Measurements from ENCODE around the gene NOL4L. TPM values are rescaled to one million over a fixed set of nuclear protein-coding genes. Genes with fewer than 3 reads are reported as not detected.

The NOL4L gene
- total RNA-seq, 1 experiment from 2014 or later: 40.9 TPM

DNA sequence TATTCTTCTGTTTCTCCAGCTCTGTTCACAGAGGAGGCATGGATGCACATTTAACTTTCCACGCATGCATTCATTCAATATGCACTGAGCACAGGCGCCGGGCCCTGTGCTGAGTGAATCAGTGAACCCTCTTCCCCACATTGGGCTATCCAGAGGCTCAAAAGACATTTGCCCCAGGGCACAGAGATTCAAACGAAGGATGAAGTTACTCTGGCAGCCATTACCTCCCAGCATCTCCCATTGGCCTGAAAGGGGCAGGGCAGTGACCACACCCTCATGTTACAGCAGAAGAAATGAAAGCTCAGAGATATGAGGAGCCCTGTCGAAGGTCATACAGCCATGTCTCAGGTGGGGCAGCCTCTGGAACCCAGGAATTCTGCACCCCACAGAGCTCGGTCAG, 26.7 kb upstream of the NOL4L start:
- Histone ChIP-seq H3K27me3 (ENCODE audit: insufficient read depth, low read depth) (no peaks in the 10 kb centered on the region), H3K9me3 (ENCODE audit: insufficient read depth, low read depth) (no peaks in the 10 kb centered on the region), H3K79me2 (ENCODE audit: low read depth) (no peaks in the 10 kb centered on the region), H3K4me1 (replicated peaks; ENCODE audit: insufficient read depth) (no peaks in the 10 kb centered on the region), H3K27ac (no peak overlapping the region), H2AFZ (no peak overlapping the region), H3K36me3 (ENCODE audit: low read depth) (no peaks in the 10 kb centered on the region), H3K9me2 (ENCODE audit: insufficient read depth) (no peaks in the 10 kb centered on the region), H3K4me3 (no peak overlapping the region), H3K4me2 (no peak overlapping the region), H4K20me1 (ENCODE audit: insufficient read depth) (no peaks in the 10 kb centered on the region), H3F3A (ENCODE audit: insufficient read depth, low read depth) (no peaks in the 10 kb centered on the region)
- intact Hi-C loops (cut with micrococcal nuclease; ENCODE audit: unreplicated experiment): no loop called here
- ChIA-PET POLR2A (ENCODE audit: unreplicated experiment) (interaction anchor here (0.7 kb wide), 1 partner anchor 46 kb away, joined by 5 read pairs; no protein-coding TSS in a partner anchor), CTCF (interaction anchor here (0.6 kb wide), 1 partner anchor 557 kb away, joined by 13 read pairs; no protein-coding TSS in a partner anchor)
- BruUV-seq (replicated peaks): no TSS peak
- TF ChIP-seq, protein P1, sequence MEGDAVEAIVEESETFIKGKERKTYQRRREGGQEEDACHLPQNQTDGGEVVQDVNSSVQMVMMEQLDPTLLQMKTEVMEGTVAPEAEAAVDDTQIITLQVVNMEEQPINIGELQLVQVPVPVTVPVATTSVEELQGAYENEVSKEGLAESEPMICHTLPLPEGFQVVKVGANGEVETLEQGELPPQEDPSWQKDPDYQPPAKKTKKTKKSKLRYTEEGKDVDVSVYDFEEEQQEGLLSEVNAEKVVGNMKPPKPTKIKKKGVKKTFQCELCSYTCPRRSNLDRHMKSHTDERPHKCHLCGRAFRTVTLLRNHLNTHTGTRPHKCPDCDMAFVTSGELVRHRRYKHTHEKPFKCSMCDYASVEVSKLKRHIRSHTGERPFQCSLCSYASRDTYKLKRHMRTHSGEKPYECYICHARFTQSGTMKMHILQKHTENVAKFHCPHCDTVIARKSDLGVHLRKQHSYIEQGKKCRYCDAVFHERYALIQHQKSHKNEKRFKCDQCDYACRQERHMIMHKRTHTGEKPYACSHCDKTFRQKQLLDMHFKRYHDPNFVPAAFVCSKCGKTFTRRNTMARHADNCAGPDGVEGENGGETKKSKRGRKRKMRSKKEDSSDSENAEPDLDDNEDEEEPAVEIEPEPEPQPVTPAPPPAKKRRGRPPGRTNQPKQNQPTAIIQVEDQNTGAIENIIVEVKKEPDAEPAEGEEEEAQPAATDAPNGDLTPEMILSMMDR (conservative IDR thresholded peaks at IDR 0.05): no peak
- TF ChIP-seq EZH2 (IDR thresholded peaks at IDR 0.05; ENCODE audit: low read depth): no peak
- DNase-seq: no peak

DNA sequence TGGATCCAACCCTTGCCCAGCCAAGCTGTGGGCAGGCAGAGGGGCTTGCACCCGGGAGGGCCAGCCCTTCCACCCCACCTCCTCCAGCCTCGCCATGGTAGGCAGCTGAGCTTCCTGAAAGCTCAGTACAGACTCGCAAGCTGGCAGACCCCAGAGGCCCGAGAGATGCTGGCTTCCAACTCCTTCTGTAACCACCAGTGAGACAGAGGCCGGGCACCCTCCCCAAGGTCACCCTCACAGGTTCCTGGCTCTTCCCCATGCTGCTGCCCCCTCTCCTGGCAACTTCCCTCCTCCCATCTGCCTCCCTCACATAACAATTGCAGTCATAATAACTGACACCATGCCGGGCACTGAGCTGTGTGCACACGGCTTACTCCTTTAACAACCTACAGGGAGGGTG, 26.2 kb upstream of the NOL4L start:
- POLR2A ChIA-PET (ENCODE audit: unreplicated experiment): no interaction called here

GRCh38 chr20:32610472-32611218, 25.5 kb upstream of the NOL4L start:
- H4K20me1 ChIP-seq (ENCODE audit: insufficient read depth): no peaks in the 10 kb centered on the region
- H3K36me3 ChIP-seq (ENCODE audit: low read depth): no peaks in the 10 kb centered on the region
- intact Hi-C loops (cut with micrococcal nuclease; ENCODE audit: unreplicated experiment): no loop called here
- no peak overlapping the region for H2AFZ ChIP-seq
- TF ChIP-seq, protein P1 (conservative IDR thresholded peaks at IDR 0.05): no peak
- TF ChIP-seq EZH2 (IDR thresholded peaks at IDR 0.05; ENCODE audit: low read depth): no peak
- no peaks in the 10 kb centered on the region for H3K27me3 ChIP-seq (ENCODE audit: insufficient read depth, low read depth)
- CTCF ChIA-PET: interaction anchor here (0.6 kb wide), 1 partner anchor 101 kb away, joined by 3 read pairs; no protein-coding TSS in a partner anchor
- DNase-seq: no peak
- H3F3A ChIP-seq (ENCODE audit: insufficient read depth, low read depth): no peaks in the 10 kb centered on the region
- POLR2A ChIA-PET (ENCODE audit: unreplicated experiment): no interaction called here
- BruUV-seq (replicated peaks): no TSS peak
- no peak overlapping the region for H3K4me2 ChIP-seq
- H3K79me2 ChIP-seq (ENCODE audit: low read depth): no peaks in the 10 kb centered on the region
- no peak overlapping the region for H3K27ac ChIP-seq
- no peaks in the 10 kb centered on the region for H3K9me2 ChIP-seq (ENCODE audit: insufficient read depth)
- no peaks in the 10 kb centered on the region for H3K9me3 ChIP-seq (ENCODE audit: insufficient read depth, low read depth)
- no peaks in the 10 kb centered on the region for H3K4me1 ChIP-seq (replicated peaks; ENCODE audit: insufficient read depth)
- H3K4me3 ChIP-seq: no peak overlapping the region

More for the DNA sequence above, 26.2 kb upstream of the NOL4L start:
- Histone ChIP-seq H2AFZ (no peak overlapping the region), H3F3A (ENCODE audit: insufficient read depth, low read depth) (no peaks in the 10 kb centered on the region), H3K9me2 (ENCODE audit: insufficient read depth) (no peaks in the 10 kb centered on the region), H3K4me2 (no peak overlapping the region), H3K27ac (no peak overlapping the region), H3K27me3 (ENCODE audit: insufficient read depth, low read depth) (no peaks in the 10 kb centered on the region), H4K20me1 (ENCODE audit: insufficient read depth) (no peaks in the 10 kb centered on the region), H3K9me3 (ENCODE audit: insufficient read depth, low read depth) (no peaks in the 10 kb centered on the region), H3K36me3 (ENCODE audit: low read depth) (no peaks in the 10 kb centered on the region), H3K79me2 (ENCODE audit: low read depth) (no peaks in the 10 kb centered on the region), H3K4me3 (no peak overlapping the region), H3K4me1 (replicated peaks; ENCODE audit: insufficient read depth) (no peaks in the 10 kb centered on the region)
- DNase-seq: no peak
- TF ChIP-seq, protein P1 (conservative IDR thresholded peaks at IDR 0.05): no peak
- TF ChIP-seq EZH2 (IDR thresholded peaks at IDR 0.05; ENCODE audit: low read depth): no peak
- BruUV-seq (replicated peaks): no TSS peak
- intact Hi-C loops (cut with micrococcal nuclease; ENCODE audit: unreplicated experiment): no loop called here
- CTCF ChIA-PET: no interaction called here
